OCI-LY3 (cell line): ENCODE data around the gene R3HDM4.

Source experiments
- H2AFZ ChIP-seq: fragments of 200-600, 300-600 bp; shearing (Covaris generic); 2 replicates; pipeline ENCODE4 v1.6.0; 2014; ENCODE audit warnings: antibody characterized with exemption, low read depth, low read length
- H3K27ac ChIP-seq: fragments of 200-600, 300-600 bp; sonication (generic); 2 replicates; pipeline ENCODE4 v1.5.1; 2014; ENCODE audit warnings: mild to moderate bottlenecking, low read length, moderate library complexity, mixed read lengths
- H3K27me3 ChIP-seq: fragments of 200-600, 300-600 bp; sonication (generic); 2 replicates; pipeline ENCODE4 v1.6.1; 2014; ENCODE audit warnings: low read depth, low read length, mixed read lengths
- H3K36me3 ChIP-seq: fragments of 200-600, 300-600 bp; sonication (generic); replicated peaks from 2 replicates; pipeline ENCODE3; 2014; ENCODE audit warnings: low read depth, low read length, mixed read lengths
- H3K4me1 ChIP-seq: fragments of 300-600, 200-600 bp; sonication (generic); 2 replicates; pipeline ENCODE4 v1.6.1; 2014; ENCODE audit warnings: low read length, mixed read lengths
- H3K4me2 ChIP-seq: fragments of 200-600, 300-600 bp; sonication (generic); 2 replicates; pipeline ENCODE4 v1.6.1; 2014; ENCODE audit warnings: low read length, mixed read lengths
- H3K4me3 ChIP-seq: fragments of 300-600, 200-600 bp; sonication (generic); 2 replicates; pipeline ENCODE4 v1.5.1; 2014; ENCODE audit warnings: antibody characterized with exemption, mild to moderate bottlenecking, low read length, moderate library complexity
- H3K79me2 ChIP-seq: fragments of 300-600, 200-600 bp; shearing (Covaris generic); 2 replicates; pipeline ENCODE4 v1.6.1; 2014; ENCODE audit warnings: mild to moderate bottlenecking, low read length, mixed read lengths
- H3K9ac ChIP-seq: fragments of 300-600, 200-600 bp; shearing (Covaris generic); 2 replicates; pipeline ENCODE4 v1.6.0; 2014; ENCODE audit warnings: mild to moderate bottlenecking, low read length, moderate library complexity
- H3K9me3 ChIP-seq: fragments of 200-600, 300-600 bp; shearing (Covaris generic); 2 replicates; pipeline ENCODE4 v1.6.1; 2014; ENCODE audit warnings: low read length, mixed read lengths; ENCODE audit not compliant: insufficient read depth
- H4K20me1 ChIP-seq: fragments of 200-600, 300-600 bp; sonication (generic); 2 replicates; pipeline ENCODE4 v1.6.1; 2016; ENCODE audit warnings: low read length, mixed read lengths; ENCODE audit not compliant: insufficient read depth
- EZH2phosphoT487 ChIP-seq: fragments of 200-600 bp; shearing (Covaris generic); IDR thresholded peaks from 2 replicates; pipeline ENCODE4 v1.6.1; 2018; ENCODE audit warnings: antibody characterized with exemption, mixed run types, low read depth
- TF ChIP-seq, protein P1 (sequence below): fragments of 200-600, 300-600 bp; sonication (generic); IDR thresholded peaks from 2 replicates; pipeline ENCODE4 v1.5.1; 2014; ENCODE audit warnings: antibody characterized with exemption, low read length, low read depth

Gene R3HDM4

DNA sequence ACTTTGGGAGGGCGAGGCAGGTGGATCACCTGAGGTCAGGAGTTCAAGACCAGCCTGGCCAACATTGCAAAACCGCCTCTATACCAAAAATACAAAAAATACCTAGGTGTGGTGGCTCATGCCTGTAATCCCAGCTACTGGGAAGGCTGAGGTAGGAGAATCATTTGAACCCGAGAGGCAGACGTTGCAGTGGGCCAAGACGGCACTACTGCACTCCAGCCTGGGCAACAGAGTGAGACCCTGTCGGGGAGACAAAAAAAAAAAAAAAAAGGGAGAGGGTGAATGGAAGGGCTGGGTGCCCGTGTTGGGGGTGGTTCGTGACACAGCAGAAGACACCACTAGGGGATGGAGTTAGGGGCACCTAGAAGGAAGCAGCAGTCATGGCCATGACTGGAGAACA is 42.7 kb downstream of the R3HDM4 start:
- Histone ChIP-seq H3K9me3 (no peaks in the 10 kb centered on the region), H3K36me3 (peaks cover 30% of the 10 kb centered on the region), H3K4me2 (no peak overlapping the region), H3K4me1 (peaks cover 8% of the 10 kb centered on the region), H2AFZ (no peak overlapping the region), H3K9ac (no peak overlapping the region), H3K79me2 (no peaks in the 10 kb centered on the region), H3K27me3 (no peaks in the 10 kb centered on the region), H4K20me1 (peaks cover 6% of the 10 kb centered on the region; the same call in 1 of the 2 replicates), H3K4me3 (no peak overlapping the region), H3K27ac (no peak overlapping the region)
- no peak for TF ChIP-seq EZH2phosphoT487
- TF ChIP-seq, protein P1, sequence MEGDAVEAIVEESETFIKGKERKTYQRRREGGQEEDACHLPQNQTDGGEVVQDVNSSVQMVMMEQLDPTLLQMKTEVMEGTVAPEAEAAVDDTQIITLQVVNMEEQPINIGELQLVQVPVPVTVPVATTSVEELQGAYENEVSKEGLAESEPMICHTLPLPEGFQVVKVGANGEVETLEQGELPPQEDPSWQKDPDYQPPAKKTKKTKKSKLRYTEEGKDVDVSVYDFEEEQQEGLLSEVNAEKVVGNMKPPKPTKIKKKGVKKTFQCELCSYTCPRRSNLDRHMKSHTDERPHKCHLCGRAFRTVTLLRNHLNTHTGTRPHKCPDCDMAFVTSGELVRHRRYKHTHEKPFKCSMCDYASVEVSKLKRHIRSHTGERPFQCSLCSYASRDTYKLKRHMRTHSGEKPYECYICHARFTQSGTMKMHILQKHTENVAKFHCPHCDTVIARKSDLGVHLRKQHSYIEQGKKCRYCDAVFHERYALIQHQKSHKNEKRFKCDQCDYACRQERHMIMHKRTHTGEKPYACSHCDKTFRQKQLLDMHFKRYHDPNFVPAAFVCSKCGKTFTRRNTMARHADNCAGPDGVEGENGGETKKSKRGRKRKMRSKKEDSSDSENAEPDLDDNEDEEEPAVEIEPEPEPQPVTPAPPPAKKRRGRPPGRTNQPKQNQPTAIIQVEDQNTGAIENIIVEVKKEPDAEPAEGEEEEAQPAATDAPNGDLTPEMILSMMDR = no peak

DNA sequence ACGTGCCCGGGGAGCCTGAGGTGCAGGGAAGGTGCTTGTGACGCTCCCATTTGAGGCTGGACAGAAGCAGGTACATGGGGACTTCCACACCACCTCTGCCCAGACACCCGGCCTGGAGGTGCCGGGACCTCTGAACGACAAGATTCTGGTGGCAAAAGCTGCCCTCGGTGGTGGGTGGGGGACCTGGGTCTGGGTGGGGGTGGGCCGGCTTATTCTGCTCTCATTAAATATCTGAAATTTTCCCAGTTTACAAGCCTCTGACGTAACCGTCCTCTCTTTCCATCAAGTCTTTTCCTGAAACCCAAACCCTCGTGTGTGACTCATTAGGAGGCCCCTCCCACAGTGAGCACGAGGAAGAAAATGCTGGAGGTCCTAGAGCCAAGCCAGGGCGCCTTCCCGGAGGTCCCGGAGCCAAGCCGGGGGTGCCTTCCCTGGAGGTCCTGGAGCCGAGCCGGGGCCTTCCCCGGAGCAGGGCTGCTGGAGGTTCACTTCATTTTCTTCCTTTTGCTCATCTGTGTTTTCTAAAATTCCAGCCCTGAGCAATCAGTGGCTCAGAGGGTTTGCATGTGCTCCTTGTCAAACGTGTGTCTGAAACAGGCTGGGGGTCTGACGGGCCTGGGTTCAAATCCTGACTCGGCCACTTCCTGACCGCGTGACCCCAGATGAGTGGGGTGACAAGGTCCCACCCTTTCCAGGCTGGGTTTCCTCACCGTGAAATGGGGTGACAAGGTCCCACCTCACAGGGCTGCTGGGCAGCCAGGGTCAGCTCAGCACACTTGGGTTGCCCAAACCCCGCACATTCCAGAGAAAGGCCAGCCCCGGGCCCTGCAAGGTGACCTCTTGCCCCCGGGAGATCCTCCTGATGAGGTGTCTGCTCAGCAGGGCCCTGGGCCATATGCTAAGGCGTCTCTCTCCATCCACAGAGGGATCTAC is 43.5 kb downstream of the R3HDM4 start:
- H2AFZ ChIP-seq = no peak overlapping the region
- no peak overlapping the region for H3K9ac ChIP-seq
- peaks cover 6% of the 10 kb centered on the region; the same call in 1 of the 2 replicates for H4K20me1 ChIP-seq
- no peaks in the 10 kb centered on the region for H3K79me2 ChIP-seq
- no peak overlapping the region for H3K4me3 ChIP-seq
- peaks cover 16% of the 10 kb centered on the region for H3K4me1 ChIP-seq
- no peaks in the 10 kb centered on the region for H3K9me3 ChIP-seq
- no peak for TF ChIP-seq EZH2phosphoT487
- TF ChIP-seq, protein P1 = no peak
- H3K27me3 ChIP-seq = no peaks in the 10 kb centered on the region
- H3K4me2 ChIP-seq = no peak overlapping the region
- no peak overlapping the region for H3K27ac ChIP-seq
- H3K36me3 ChIP-seq = peaks cover 33% of the 10 kb centered on the region

DNA sequence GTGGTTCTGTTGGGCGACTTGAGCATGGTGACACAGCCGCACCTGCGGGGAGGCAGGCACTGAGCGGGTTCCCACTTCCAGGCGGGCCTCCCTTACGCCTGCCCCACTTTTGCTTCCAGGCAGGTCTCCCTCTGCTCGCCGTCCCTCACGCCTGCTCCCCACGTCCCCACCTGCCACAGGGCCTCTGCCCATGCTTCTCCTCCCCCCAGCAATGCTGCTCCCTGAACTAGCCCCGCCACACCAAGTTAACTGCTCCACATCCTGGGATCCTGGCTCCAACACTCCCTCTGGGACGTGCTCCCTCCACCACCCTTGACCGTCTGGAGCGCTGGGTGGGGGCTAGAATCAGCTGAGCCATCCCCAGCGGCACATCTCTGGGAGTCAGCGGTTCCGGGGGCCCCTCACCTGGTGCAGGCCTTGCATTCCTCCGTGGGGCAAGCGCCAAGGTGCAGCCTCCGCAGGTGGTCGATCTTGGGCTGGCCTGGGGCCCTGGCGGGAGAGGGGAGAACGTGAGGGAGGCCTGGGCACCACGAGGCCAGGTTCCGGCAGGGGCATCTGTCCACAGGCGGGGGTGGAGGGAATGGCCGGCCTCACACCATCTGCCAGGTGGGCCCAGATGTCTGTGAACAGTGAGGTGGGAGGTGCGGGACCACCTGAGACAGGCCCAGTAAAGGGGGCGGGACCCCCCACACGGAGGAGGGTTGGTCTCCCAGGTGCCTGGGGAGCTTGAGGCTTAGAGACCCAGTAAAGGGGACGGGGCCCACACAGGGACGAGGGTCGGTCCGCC is 44.4 kb downstream of the R3HDM4 start:
- H3K4me2 ChIP-seq = no peak overlapping the region
- H3K4me1 ChIP-seq = peaks cover 23% of the 10 kb centered on the region
- no peaks in the 10 kb centered on the region for H3K9me3 ChIP-seq
- H2AFZ ChIP-seq = no peak overlapping the region
- H3K9ac ChIP-seq = no peak overlapping the region
- no peaks in the 10 kb centered on the region for H3K79me2 ChIP-seq
- TF ChIP-seq, protein P1 = no peak
- no peak for TF ChIP-seq EZH2phosphoT487
- H3K36me3 ChIP-seq = peaks cover 32% of the 10 kb centered on the region
- H3K27ac ChIP-seq = no peak overlapping the region
- no peaks in the 10 kb centered on the region for H3K27me3 ChIP-seq
- H3K4me3 ChIP-seq = no peak overlapping the region
- H4K20me1 ChIP-seq = peaks cover 6% of the 10 kb centered on the region; the same call in 1 of the 2 replicates

DNA sequence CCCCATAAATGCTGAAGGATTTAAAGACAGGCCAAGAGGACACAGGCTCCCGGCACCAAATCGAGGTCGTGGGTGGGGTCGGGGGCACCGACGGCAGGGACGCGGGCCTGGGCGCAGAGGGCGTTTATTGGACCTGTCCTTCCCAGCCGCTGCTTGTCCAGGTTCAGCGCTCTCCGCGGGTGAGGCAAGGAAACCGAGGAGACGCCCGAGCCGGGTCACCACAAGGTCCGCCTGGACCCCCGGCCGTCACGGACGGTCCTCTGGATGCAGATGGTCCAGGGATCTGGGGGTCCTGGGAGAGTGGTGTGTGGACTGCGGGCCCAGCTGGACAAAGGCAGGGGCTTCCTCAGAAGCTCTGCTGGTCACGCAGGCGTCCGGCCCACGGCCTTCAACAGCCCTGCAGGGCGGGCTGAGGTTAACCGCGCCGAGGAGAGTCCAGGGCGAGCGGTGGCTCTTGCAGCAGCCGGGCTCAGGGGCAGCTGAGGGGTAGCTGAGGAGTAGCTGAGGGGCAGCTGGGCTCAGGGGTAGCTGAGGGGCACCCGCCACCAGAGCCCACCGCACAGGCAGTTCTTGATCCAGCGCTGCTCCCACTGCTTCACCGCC is 45.1 kb downstream of the R3HDM4 start:
- Histone ChIP-seq H4K20me1 (peaks cover 6% of the 10 kb centered on the region; the same call in 1 of the 2 replicates), H2AFZ (no peak overlapping the region), H3K27ac (no peak overlapping the region), H3K9me3 (no peaks in the 10 kb centered on the region), H3K4me1 (peaks cover 28% of the 10 kb centered on the region), H3K9ac (no peak overlapping the region), H3K36me3 (peaks cover 28% of the 10 kb centered on the region), H3K4me3 (no peak overlapping the region), H3K4me2 (no peak overlapping the region), H3K27me3 (no peaks in the 10 kb centered on the region), H3K79me2 (no peaks in the 10 kb centered on the region)
- TF ChIP-seq, protein P1 = no peak
- TF ChIP-seq EZH2phosphoT487 = no peak
